Liver (tissue), 3 donors: ENCODE data around the gene VENTX.

Experiments
- CTCF ChIP-seq: fragments of 150-350 bp; IDR thresholded peaks from 2 replicates; pipeline ENCODE4 v1.5.1; 2017; ENCODE audit warnings: improper control_type of control experiment, low read depth, low read length; ENCODE audit not compliant: missing input control
- FOXA2 ChIP-seq: IDR thresholded peaks from 2 replicates; pipeline ENCODE4 v1.6.1; 2016; ENCODE audit warnings: antibody characterized with exemption
- GABPA ChIP-seq, 2 donors: IDR thresholded peaks in 1 of 2; conservative IDR thresholded peaks in 1 of 2; 2 replicates each; pipeline ENCODE4 v1.6.1; 2016; ENCODE audit warnings: antibody characterized with exemption in 2 of 2, mild to moderate bottlenecking in 1 of 2, moderate library complexity in 1 of 2
- HNF4G ChIP-seq: IDR thresholded peaks from 2 replicates; pipeline ENCODE4 v1.6.1; 2016; ENCODE audit warnings: antibody characterized with exemption
- MAX ChIP-seq: IDR thresholded peaks from 2 replicates; pipeline ENCODE4 v1.6.1; 2016; ENCODE audit warnings: antibody characterized with exemption
- RAD21 ChIP-seq, 2 donors: IDR thresholded peaks; 2 replicates each; pipeline ENCODE4 v1.6.1; 2016; ENCODE audit warnings: antibody characterized with exemption in 2 of 2, mild to moderate bottlenecking in 2 of 2
- REST ChIP-seq: IDR thresholded peaks from 2 replicates; pipeline ENCODE4 v1.6.1; 2016; ENCODE audit warnings: antibody characterized with exemption, mild to moderate bottlenecking
- RXRA ChIP-seq, 2 donors: IDR thresholded peaks; 2 replicates each; pipeline ENCODE4 v1.6.1; 2017 to 2018; ENCODE audit warnings: antibody characterized with exemption in 2 of 2, mild to moderate bottlenecking in 1 of 2
- SP1 ChIP-seq: IDR thresholded peaks from 2 replicates; pipeline ENCODE4 v1.6.1; 2018; ENCODE audit warnings: antibody characterized with exemption, mild to moderate bottlenecking
- TAF1 ChIP-seq: conservative IDR thresholded peaks from 2 replicates; pipeline ENCODE4 v1.6.1; 2016; ENCODE audit warnings: antibody characterized with exemption, mild to moderate bottlenecking
- YY1 ChIP-seq: IDR thresholded peaks from 2 replicates; pipeline ENCODE4 v1.6.1; 2016; ENCODE audit warnings: antibody characterized with exemption, mild to moderate bottlenecking
- donor health status: healthy.
- donor health status: healthy.

GRCh38 chr10:133261726-133262325 is 24.2 kb downstream of the VENTX start:
- TF ChIP-seq MAX: no peak
- TF ChIP-seq REST: no peak
- TF ChIP-seq CTCF: no peak
- TF ChIP-seq HNF4G: no peak
- no peak for TF ChIP-seq SP1
- TF ChIP-seq RAD21 (IDR thresholded peaks at IDR 0.05): no peak
- no peak for TF ChIP-seq TAF1
- no peak for TF ChIP-seq YY1
- no peak for TF ChIP-seq FOXA2
- no peak for TF ChIP-seq RXRA (IDR thresholded peaks at IDR 0.05)
- TF ChIP-seq GABPA (IDR thresholded peaks at IDR 0.05 in 1 of 2, conservative IDR thresholded peaks at IDR 0.05 in 1 of 2): no peak
